ENCODE data around the gene AKAP6. TPM values are rescaled to one million over a fixed set of nuclear protein-coding genes. Genes with fewer than 3 reads are reported as not detected.

The AKAP6 gene
- total and polyA plus RNA-seq, 2 of the 8 experiments (the other 6 are each of a cell fraction or from before 2014, with no cell fraction given), result 0.09 to 0.89 TPM

DNA sequence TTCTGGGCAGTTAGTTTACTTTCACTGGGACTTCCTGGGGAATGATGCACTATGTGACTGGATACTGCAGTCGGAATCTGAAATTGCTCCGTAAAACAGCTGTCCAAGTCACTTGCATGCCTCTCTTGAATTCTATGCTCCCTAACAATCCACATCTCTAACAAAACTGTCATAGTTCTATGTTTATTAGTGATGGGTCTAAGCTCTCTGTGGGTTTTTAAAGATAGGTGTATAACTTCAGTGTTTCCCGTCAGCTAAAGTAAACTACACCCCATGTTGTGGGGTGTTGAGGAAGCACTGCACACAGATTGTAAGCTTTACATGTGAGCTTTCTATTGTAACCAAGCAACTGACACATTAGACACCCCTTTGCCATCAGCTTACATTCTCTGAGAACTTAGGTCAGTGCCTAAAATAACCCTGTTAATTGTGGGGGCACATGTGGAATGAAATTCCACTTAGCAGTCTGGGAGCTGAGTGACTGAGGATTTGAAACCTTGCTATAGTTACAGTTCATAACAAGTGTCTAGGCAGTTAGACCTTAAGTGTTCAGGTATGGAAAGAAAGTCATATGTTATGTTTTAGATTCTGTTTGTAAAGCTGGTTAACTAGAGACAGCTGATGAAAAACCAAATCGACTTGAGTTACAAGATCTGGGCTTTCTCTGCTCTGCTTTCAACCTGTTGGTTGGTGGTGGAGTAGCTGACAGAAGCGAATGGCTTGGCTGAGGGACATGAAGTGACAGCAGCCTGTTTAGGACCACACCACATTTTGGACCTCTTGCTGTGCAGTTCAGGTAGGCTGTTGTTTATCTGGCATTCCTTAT, 165.7 kb downstream of the AKAP6 start (continued):
- TF ChIP-seq CTBP2 (IDR thresholded peaks at IDR 0.05; ENCODE audit: borderline replicate concordance, insufficient read depth, insufficient read length, low read length) (no peak), RFX5 (IDR thresholded peaks at IDR 0.05; ENCODE audit: borderline replicate concordance, low read depth, low read length) (no peak), SIN3A (conservative IDR thresholded peaks at IDR 0.05 in 1 of 2, IDR thresholded peaks at IDR 0.05 in 1 of 2; ENCODE audit: low read depth in 1 of 2, low read length in 2 of 2) (no peak)
- TF ChIP-seq, protein P1, sequence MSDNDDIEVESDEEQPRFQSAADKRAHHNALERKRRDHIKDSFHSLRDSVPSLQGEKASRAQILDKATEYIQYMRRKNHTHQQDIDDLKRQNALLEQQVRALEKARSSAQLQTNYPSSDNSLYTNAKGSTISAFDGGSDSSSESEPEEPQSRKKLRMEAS (IDR thresholded peaks at IDR 0.05), result no peak
